GM18519 (cell line): ENCODE data around the gene GNAI1.
"Not testable (repeated sequence)": the region's sequence is repeated elsewhere in the genome, so short reads cannot be mapped to it uniquely, and the experiment has no call there.

Experiments
- ATAC-seq: cut with Tn5 transposase; IDR thresholded peaks from one replicate; pipeline ENCODE4 v1.9.1; 2021; ENCODE audit warnings: mild to moderate bottlenecking, moderate library complexity; ENCODE audit not compliant: unreplicated experiment, low FRiP score

Gene GNAI1

GRCh38 chr7:80154656-80155333 is 20.2 kb downstream of the GNAI1 start:
- no peak for ATAC-seq

GRCh38 chr7:80155374-80155773 is 20.7 kb downstream of the GNAI1 start:
- ATAC-seq, result no peak

- ATAC-seq, result not testable (repeated sequence)
Measured at GRCh38 chr7:80157770-80158169, 23.1 kb downstream of the GNAI1 start.

GRCh38 chr7:80159802-80160201 is 25.2 kb downstream of the GNAI1 start:
- ATAC-seq, result no peak

- no peak for ATAC-seq
Measured at GRCh38 chr7:80161466-80161865, 26.8 kb downstream of the GNAI1 start.

GRCh38 chr7:80165177-80165576 is 30.5 kb downstream of the GNAI1 start:
- no peak for ATAC-seq

GRCh38 chr7:80170445-80170844 is 35.8 kb downstream of the GNAI1 start:
- ATAC-seq, result no peak

- no peak for ATAC-seq
Measured at GRCh38 chr7:80172387-80172786, 37.8 kb downstream of the GNAI1 start.

GRCh38 chr7:80175744-80176143 is 41.1 kb downstream of the GNAI1 start:
- ATAC-seq, result no peak

- ATAC-seq, result no peak
Measured at GRCh38 chr7:80181411-80181810, 46.8 kb downstream of the GNAI1 start.

GRCh38 chr7:80182630-80183276 is 48.1 kb downstream of the GNAI1 start:
- no peak for ATAC-seq

- no peak for ATAC-seq
Measured at GRCh38 chr7:80183351-80183750, 48.7 kb downstream of the GNAI1 start.

- no peak for ATAC-seq
Measured at GRCh38 chr7:80183900-80184685, 49.5 kb downstream of the GNAI1 start.

- ATAC-seq, result no peak
Measured at GRCh38 chr7:80184693-80185092, 50.1 kb downstream of the GNAI1 start.

- ATAC-seq, result no peak
Measured at GRCh38 chr7:80185571-80185970, 50.9 kb downstream of the GNAI1 start.

- ATAC-seq, result no peak
Measured at GRCh38 chr7:80186721-80187120, 52.1 kb downstream of the GNAI1 start.

- ATAC-seq, result no peak
Measured at GRCh38 chr7:80187279-80187678, 52.6 kb downstream of the GNAI1 start.

GRCh38 chr7:80187727-80188126 is 53.1 kb downstream of the GNAI1 start:
- no peak for ATAC-seq

GRCh38 chr7:80189638-80190037 is 55.0 kb downstream of the GNAI1 start:
- no peak for ATAC-seq

- no peak for ATAC-seq
Measured at GRCh38 chr7:80197627-80198026, 63.0 kb downstream of the GNAI1 start.

- ATAC-seq, result no peak
Measured at GRCh38 chr7:80199051-80199450, 64.4 kb downstream of the GNAI1 start.

- ATAC-seq, result no peak
Measured at GRCh38 chr7:80204454-80204853, 69.8 kb downstream of the GNAI1 start.
